H1 (cell line): ENCODE results near the gene ARL6IP5. TPM values are rescaled to one million over a fixed set of nuclear protein-coding genes. Genes with fewer than 3 reads are reported as not detected.

ENCODE experiments used
- CTCF ChIA-PET: fragments of 300-600 bp; sonication (Branson Sonifier 250); formaldehyde crosslinking; loops from one replicate; lab custom pipeline; 2021; ENCODE audit not compliant: partially characterized antibody; lab: Charles Lee
- POLR2A ChIA-PET: fragments of 300-600 bp; sonication (Branson Sonifier 250); formaldehyde crosslinking; loops from one replicate; lab custom pipeline; 2021; ENCODE audit warnings: inconsistent platforms; ENCODE audit not compliant: partially characterized antibody; lab: Charles Lee
- DNase-seq, 2 experiments: peaks; one replicate each; pipeline versions ENCODE4 v3.0.0 to v3.0.0-alpha.2; 2010 to 2022; ENCODE audit warnings: low spot score in 2 of 2, low read depth in 1 of 2, mixed read lengths in 1 of 2
- FAIRE-seq: peaks from 2 replicates; lab custom pipeline; 2011; peaks lifted over from hg19 to GRCh38; lab: Jason Lieb, UNC
- H2AFZ ChIP-seq: 2 replicates; pipeline ENCODE4 v1.8.1; 2012; ENCODE audit warnings: low read length, inconsistent platforms
- H2AK5ac ChIP-seq: 2 replicates; pipeline ENCODE4 v1.6.1; 2013; ENCODE audit warnings: low read depth, low read length
- H2BK120ac ChIP-seq: replicated peaks from 2 replicates; pipeline ENCODE3; 2013; ENCODE audit warnings: low read depth, low read length, inconsistent platforms
- H2BK12ac ChIP-seq: 2 replicates; pipeline ENCODE4 v1.6.1; 2013; ENCODE audit warnings: low read depth, low read length
- H2BK15ac ChIP-seq: 2 replicates; pipeline ENCODE4 v1.6.1; 2013; ENCODE audit warnings: low read length
- H2BK20ac ChIP-seq: 2 replicates; pipeline ENCODE4 v1.6.1; 2013; ENCODE audit warnings: low read length
- H2BK5ac ChIP-seq: 2 replicates; pipeline ENCODE4 v1.6.1; 2013; ENCODE audit warnings: low read depth, low read length
- H3K14ac ChIP-seq: 2 replicates; pipeline ENCODE4 v1.6.1; 2013; ENCODE audit warnings: inconsistent platforms; ENCODE audit not compliant: insufficient read length
- H3K18ac ChIP-seq: 2 replicates; pipeline ENCODE4 v1.6.1; 2013; ENCODE audit warnings: low read length; ENCODE audit errors: extremely low read depth
- H3K23ac ChIP-seq: 2 replicates; pipeline ENCODE4 v1.6.1; 2013; ENCODE audit warnings: inconsistent platforms; ENCODE audit not compliant: insufficient read length
- H3K23me2 ChIP-seq: 2 replicates; pipeline ENCODE4 v1.6.1; 2013; ENCODE audit warnings: low read depth, low read length
- H3K27ac ChIP-seq: 2 replicates; pipeline ENCODE4 v1.6.1; 2011; ENCODE audit warnings: low read depth, low read length, inconsistent platforms
- H3K27me3 ChIP-seq, 4 experiments: replicated peaks in 1 of 4; 1 replicate in 1 of 4; 2 replicates in 3 of 4; pipeline versions ENCODE4 v1.6.1 to v1.8.1; 2011 to 2013; ENCODE audit warnings: low read length in 3 of 4, mild to moderate bottlenecking in 3 of 4, inconsistent platforms in 2 of 4, mixed read lengths in 2 of 4, moderate library complexity in 1 of 4; ENCODE audit not compliant: control insufficient read depth in 3 of 4, insufficient read depth in 3 of 4; ENCODE audit errors: extremely low read depth in 1 of 4
- H3K36me3 ChIP-seq, 4 experiments: 2 replicates each; pipeline versions ENCODE4 v1.6.1 to v1.8.1; 2011 to 2013; ENCODE audit warnings: mild to moderate bottlenecking in 4 of 4, low read length in 3 of 4, moderate library complexity in 2 of 4, control low read depth in 1 of 4, inconsistent platforms in 1 of 4; ENCODE audit not compliant: insufficient read depth in 4 of 4, control insufficient read depth in 2 of 4
- H3K4ac ChIP-seq: replicated peaks from 2 replicates; pipeline ENCODE3; 2013; ENCODE audit warnings: low read length, low read depth, mixed read lengths, inconsistent platforms; ENCODE audit not compliant: insufficient read length
- H3K4me1 ChIP-seq, 4 experiments: replicated peaks in 1 of 4; 1 replicate in 1 of 4; 2 replicates in 3 of 4; pipeline versions ENCODE4 v1.6.1 to v1.8.1; 2011 to 2013; ENCODE audit warnings: low read length in 3 of 4, inconsistent platforms in 2 of 4, mixed read lengths in 1 of 4; ENCODE audit not compliant: insufficient read depth in 4 of 4, control insufficient read depth in 3 of 4
- H3K4me2 ChIP-seq, 2 experiments: 2 replicates each; pipeline versions ENCODE4 v1.6.1 to v1.8.1; 2011 to 2013; ENCODE audit warnings: low read depth in 2 of 2, low read length in 2 of 2, control low read depth in 1 of 2, inconsistent platforms in 1 of 2, mild to moderate bottlenecking in 1 of 2; ENCODE audit not compliant: insufficient read depth in 1 of 2
- H3K4me3 ChIP-seq, 4 experiments: fragments of 200-600, 300-600 bp in 1 of 4; sonication (generic), shearing (Covaris generic), sonication (Bioruptor Twin) in 1 of 4; 2 replicates each; pipeline versions ENCODE4 v1.5.1 to v1.8.1; 2011 to 2016; ENCODE audit warnings: low read length in 4 of 4, low read depth in 3 of 4, control low read depth in 2 of 4, inconsistent platforms in 2 of 4, mild to moderate bottlenecking in 2 of 4, mixed read lengths in 1 of 4, moderate library complexity in 1 of 4; ENCODE audit not compliant: insufficient read depth in 2 of 4; ENCODE audit errors: extremely low read depth in 1 of 4
- H3K56ac ChIP-seq: replicated peaks from 2 replicates; pipeline ENCODE3; 2013; ENCODE audit warnings: low read depth, mild to moderate bottlenecking, mixed read lengths, low read length, inconsistent platforms; ENCODE audit not compliant: insufficient read length
- H3K79me1 ChIP-seq: 2 replicates; pipeline ENCODE4 v1.6.1; 2013; ENCODE audit warnings: low read depth, low read length, control low read depth
- H3K79me2 ChIP-seq, 2 experiments: 2 replicates each; pipeline versions ENCODE4 v1.6.1 to v1.8.1; 2012 to 2013; ENCODE audit warnings: low read length in 2 of 2, mild to moderate bottlenecking in 2 of 2, inconsistent platforms in 1 of 2; ENCODE audit not compliant: insufficient read depth in 2 of 2, control insufficient read depth in 1 of 2
- H3K9ac ChIP-seq, 4 experiments: replicated peaks in 1 of 4; 1 replicate in 1 of 4; 2 replicates in 3 of 4; pipeline versions ENCODE4 v1.6.1 to v1.8.1; 2011 to 2013; ENCODE audit warnings: low read depth in 3 of 4, low read length in 3 of 4, control low read depth in 2 of 4, mild to moderate bottlenecking in 2 of 4, moderate library complexity in 2 of 4, inconsistent platforms in 1 of 4; ENCODE audit errors: extremely low read depth in 1 of 4
- H3K9me3 ChIP-seq, 2 experiments: 2 replicates each; pipeline versions ENCODE4 v1.6.1 to v1.8.1; 2012 to 2013; ENCODE audit warnings: mild to moderate bottlenecking in 2 of 2, moderate library complexity in 2 of 2, control low read depth in 1 of 2, inconsistent platforms in 1 of 2, low read depth in 1 of 2, low read length in 1 of 2, mixed read lengths in 1 of 2; ENCODE audit not compliant: insufficient read depth in 2 of 2
- H4K20me1 ChIP-seq, 2 experiments: replicated peaks in 1 of 2; 2 replicates each; pipeline versions ENCODE3 to v1.8.1; 2011 to 2013; ENCODE audit warnings: inconsistent platforms in 2 of 2, low read length in 2 of 2, mild to moderate bottlenecking in 1 of 2; ENCODE audit not compliant: insufficient read depth in 2 of 2, control insufficient read depth in 1 of 2
- H4K5ac ChIP-seq: 2 replicates; pipeline ENCODE4 v1.6.1; 2013; ENCODE audit warnings: low read length, low read depth, mixed read lengths, inconsistent platforms; ENCODE audit not compliant: insufficient read length
- H4K8ac ChIP-seq: 2 replicates; pipeline ENCODE4 v1.8.0; 2013; ENCODE audit warnings: mild to moderate bottlenecking, moderate library complexity, low read length, inconsistent platforms; ENCODE audit not compliant: insufficient read depth; ENCODE audit errors: extremely low read depth
- H4K91ac ChIP-seq: replicated peaks from 2 replicates; pipeline ENCODE3; 2013; ENCODE audit warnings: low read length, mixed read lengths, inconsistent platforms; ENCODE audit not compliant: insufficient read length
- CBX5 ChIP-seq: fragments of 300-800, 300-1000 bp; sonication (generic); IDR thresholded peaks from 2 replicates; pipeline ENCODE4 v1.7.1; 2016; ENCODE audit warnings: antibody characterized with exemption, low read length, low read depth
- TEAD4 ChIP-seq: IDR thresholded peaks from 2 replicates; pipeline ENCODE4 v1.6.1; 2012; ENCODE audit warnings: low read depth, low read length, inconsistent platforms, mixed read lengths
- WGBS, 2 experiments: shearing (Covaris generic) in 1 of 2; methylation state at CpG; one replicate each; pipeline versions ENCODE4 v1.1.6 to v1.1.7; 2013 to 2015; ENCODE audit warnings: low lambda C conversion rate in 2 of 2, mixed read lengths in 2 of 2, inconsistent platforms in 1 of 2, low coverage in 1 of 2, missing lambda C conversion rate in 1 of 2; ENCODE audit not compliant: insufficient replicate concordance in 2 of 2, insufficient coverage in 1 of 2, insufficient read length in 1 of 2; ENCODE audit errors: extremely low coverage in 1 of 2, missing lambda C conversion rate in 1 of 2; 5-methylcytosine and 5-hydroxymethylcytosine counted together
- polyA plus RNA-seq, 7 experiments: library from polyadenylated mRNA; depleted of rRNA in 3 of 7; stranded (reverse) in 5 of 7; unstranded in 2 of 7; fragments of >200 nt in 5 of 7; fragments of 200-250 nt in 2 of 7; gene quantifications; 1 replicate in 5 of 7; 2 replicates in 1 of 7; 4 replicates in 1 of 7; pipeline versions ENCODE4 v1.2.1 to v1.2.3, GENCODE V29; 2011 to 2013; ENCODE audit warnings: missing spikeins in 2 of 7, mixed read lengths in 2 of 7
- total RNA-seq: library from RNA; stranded (reverse); fragmentation: NEBNext Ultra II Directional; extraction: Animal tissue kit (Norgen Biotek cat#: 25700); gene quantifications from 2 replicates; pipeline ENCODE4 v1.2.1, GENCODE V29; 2021

ARL6IP5 gene
- total and polyA plus RNA-seq, 2 of the 8 experiments (the other 6 are each of a cell fraction or from before 2014, with no cell fraction given): 24.9 to 30.1 TPM

DNA sequence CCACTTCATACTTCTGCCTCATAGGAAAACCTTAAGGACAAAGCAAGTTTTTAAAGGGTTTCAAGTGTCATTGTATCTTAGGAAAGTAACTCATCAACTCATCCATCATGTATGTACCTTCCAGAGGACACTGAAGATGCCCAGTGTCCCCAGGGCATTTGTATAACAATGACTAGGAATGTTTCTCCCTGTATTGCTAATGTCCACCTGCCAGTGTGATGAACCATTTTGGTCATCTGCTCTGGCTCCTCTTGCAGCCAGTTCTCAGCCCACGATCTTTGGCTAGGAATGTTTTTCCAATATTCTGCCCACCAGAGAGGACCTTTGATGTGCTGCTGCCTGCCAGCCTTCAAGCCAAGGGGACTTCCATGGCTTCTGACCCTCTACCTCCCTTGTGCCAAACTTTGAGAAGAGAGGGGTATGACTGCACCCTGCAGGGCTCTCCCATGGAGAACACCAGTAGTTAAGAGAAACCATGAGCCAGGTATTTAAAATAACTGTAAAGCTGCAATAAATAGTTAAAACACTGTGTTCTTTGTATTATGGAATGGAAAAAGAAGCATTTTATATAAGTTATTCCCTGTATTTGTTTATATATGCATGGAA, 26.3 kb downstream of the ARL6IP5 start:
- Histone ChIP-seq H3K14ac (no peak overlapping the region), H3K23me2 (no peaks in the 10 kb centered on the region), H3K4ac (no peak overlapping the region), H3K23ac (no peak overlapping the region), H3K4me3 (no peak overlapping the region), H4K8ac (no peak overlapping the region), H2AK5ac (no peak overlapping the region), H2BK12ac (peak overlapping the region; percentile 42; the same call in 1 of the 2 replicates), H4K20me1 (no peaks in the 10 kb centered on the region), H3K27ac (no peak overlapping the region), H3K9me3 (no peaks in the 10 kb centered on the region), H3K36me3 (no peaks in the 10 kb centered on the region), H3K79me1 (no peaks in the 10 kb centered on the region), H3K9ac (no peak overlapping the region), H3K4me1 (peaks cover 0 to 4% (median 3%) of the 10 kb centered on the region in 4 experiments; a peak in 5 of 7 replicates), H3K56ac (no peak overlapping the region), H2AFZ (no peak overlapping the region), H3K4me2 (peak overlapping the region in 1 of 2 experiments; percentile 50; a peak in 3 of 4 replicates), H3K79me2 (no peaks in the 10 kb centered on the region), H2BK5ac (no peak overlapping the region), H4K91ac (no peak overlapping the region), H4K5ac (no peak overlapping the region), H2BK120ac (no peak overlapping the region), H3K27me3 (no peaks in the 10 kb centered on the region), H2BK15ac (no peak overlapping the region), H3K18ac (no peak overlapping the region), H2BK20ac (no peak overlapping the region)
- CTCF ChIA-PET: interaction anchor here (1.7 kb wide), 1 partner anchor 10 kb away, joined by 4 read pairs; no protein-coding TSS in a partner anchor
- DNase-seq (no peak), FAIRE-seq (no peak)
- 76% methylated on average over 1 of the region's 1 CpG; no CpG with 5 or more reads in 1 of the 2 experiments for WGBS, 2 experiments
- TF ChIP-seq CBX5 (no peak), TEAD4 (0 out of 2 replicates have a peak, but pooled peaks have one; percentile 34)
- POLR2A ChIA-PET: interaction anchor here (0.6 kb wide), 1 partner anchor 155 kb away, joined by 4 read pairs; no protein-coding TSS in a partner anchor
